K562 (cell line): ENCODE results near the gene CTNNB1. TPM values are rescaled to one million over a fixed set of nuclear protein-coding genes. Genes with fewer than 3 reads are reported as not detected.

Experiments
- CBX5 ChIP-seq: IDR thresholded peaks from 2 replicates; pipeline ENCODE4 v1.6.1; 2014; ENCODE audit warnings: low read depth, borderline replicate concordance
- CCAR2 ChIP-seq: fragments of 200-400 bp; formaldehyde crosslinking; IDR thresholded peaks from 2 replicates; pipeline ENCODE4 v1.6.1; 2017; ENCODE audit warnings: mild to moderate bottlenecking, low read depth, low read length
- CEBPG ChIP-seq, 3 experiments: fragments of 200-800 bp in 1 of 3; sonication (Bioruptor generic) in 1 of 3; sonication (generic) in 1 of 3; formaldehyde crosslinking in 1 of 3; IDR thresholded peaks in 2 of 3; conservative IDR thresholded peaks in 1 of 3; 2 replicates each; pipeline versions ENCODE4 v1.6.1 to v1.8.0; 2016 to 2022; ENCODE audit warnings: missing compliant biosample characterization in 2 of 3, missing genetic modification characterization in 2 of 3, mild to moderate bottlenecking in 1 of 3, missing genetic modification reagents in 1 of 3
- CHD4 ChIP-seq: fragments of 200-600 bp; sonication (generic); IDR thresholded peaks from 3 replicates; pipeline ENCODE4 v1.6.1; 2012; ENCODE audit warnings: low read depth, mild to moderate bottlenecking, mixed read lengths, low read length, inconsistent platforms; ENCODE audit not compliant: insufficient read depth, insufficient replicate concordance, poor library complexity, severe bottlenecking
- ESRRA ChIP-seq: fragments of 450-650 bp; IDR thresholded peaks from 2 replicates; pipeline ENCODE4 v1.6.1; 2014; ENCODE audit warnings: low read depth, mild to moderate bottlenecking, moderate library complexity, borderline replicate concordance
- ETV5 ChIP-seq: sonication (generic); formaldehyde crosslinking; IDR thresholded peaks from 2 replicates; pipeline ENCODE4 v1.4.0; 2020; ENCODE audit warnings: low read depth, mild to moderate bottlenecking, missing genetic modification reagents
- EWSR1 ChIP-seq: fragments of 450-650 bp; IDR thresholded peaks from 2 replicates; pipeline ENCODE4 v1.6.1; 2018; ENCODE audit warnings: borderline replicate concordance, mild to moderate bottlenecking, low read depth, moderate library complexity; ENCODE audit not compliant: partially characterized antibody
- ILF3 ChIP-seq: fragments of 450-650 bp; IDR thresholded peaks from 2 replicates; pipeline ENCODE4 v1.6.1; 2018; ENCODE audit warnings: antibody characterized with exemption, mild to moderate bottlenecking, moderate library complexity, borderline replicate concordance
- MAFF ChIP-seq: IDR thresholded peaks from 2 replicates; pipeline ENCODE4 v1.6.1; 2012; ENCODE audit warnings: low read length, improper control_type of control experiment
- MCM7 ChIP-seq, 2 experiments: fragments of 450-650 bp; IDR thresholded peaks; 2 replicates each; pipeline ENCODE4 v1.6.1; 2016 to 2018
- MECOM ChIP-seq: fragments of 250-450 bp; sonication (Bioruptor Pico); IDR thresholded peaks from 2 replicates; pipeline ENCODE4 v1.8.0; 2022; ENCODE audit warnings: inconsistent platforms
- NR2F6 ChIP-seq: fragments of 450-650 bp; formaldehyde crosslinking; IDR thresholded peaks from 2 replicates; pipeline ENCODE4 v1.4.0; 2020; ENCODE audit warnings: mild to moderate bottlenecking
- POLR2B ChIP-seq: fragments of 450-650 bp; IDR thresholded peaks from 2 replicates; pipeline ENCODE4 v1.6.1; 2018; ENCODE audit warnings: low read depth; ENCODE audit not compliant: partially characterized antibody
- PTTG1 ChIP-seq: fragments of 450-650 bp; IDR thresholded peaks from 2 replicates; pipeline ENCODE4 v1.6.1; 2016; ENCODE audit warnings: low read depth, mild to moderate bottlenecking, missing genetic modification characterization, missing compliant biosample characterization
- RBM25 ChIP-seq: fragments of 200-400 bp; formaldehyde crosslinking; IDR thresholded peaks from 2 replicates; pipeline ENCODE4 v1.6.1; 2018; ENCODE audit warnings: low read length, low read depth, moderate library complexity; ENCODE audit not compliant: severe bottlenecking
- RFX1 ChIP-seq: fragments of 450-650 bp; IDR thresholded peaks from 2 replicates; pipeline ENCODE4 v1.6.1; 2016; ENCODE audit warnings: mild to moderate bottlenecking, moderate library complexity
- RUNX1 ChIP-seq: sonication (generic); IDR thresholded peaks from 2 replicates; pipeline ENCODE4 v1.6.1; 2016; ENCODE audit warnings: antibody characterized with exemption, low read depth
- SAP30 ChIP-seq: fragments of 200-600 bp; sonication (generic); IDR thresholded peaks from 2 replicates; pipeline ENCODE4 v1.6.1; 2012; ENCODE audit warnings: borderline replicate concordance, low read depth, mild to moderate bottlenecking, moderate library complexity, low read length, control low read depth, inconsistent platforms; ENCODE audit not compliant: insufficient read depth, poor library complexity, severe bottlenecking
- STAG1 ChIP-seq: sonication (generic); formaldehyde crosslinking; IDR thresholded peaks from 2 replicates; pipeline ENCODE4 v1.5.0; 2020; ENCODE audit warnings: missing genetic modification reagents, borderline replicate concordance
- TAF7 ChIP-seq: fragments of 450-650 bp; IDR thresholded peaks from 2 replicates; pipeline ENCODE4 v1.6.1; 2016; ENCODE audit warnings: missing genetic modification characterization, missing compliant biosample characterization
- ZBTB5 ChIP-seq: fragments of 450-650 bp; IDR thresholded peaks from 2 replicates; pipeline ENCODE4 v1.6.1; 2017; ENCODE audit warnings: antibody characterized with exemption
- ZFPM2 ChIP-seq: fragments of 250-450 bp; sonication (Bioruptor Pico); IDR thresholded peaks from 2 replicates; pipeline ENCODE4 v1.5.1; 2022; ENCODE audit warnings: mild to moderate bottlenecking
- ZNF12 ChIP-seq: sonication (generic); formaldehyde crosslinking; IDR thresholded peaks from 2 replicates; pipeline ENCODE4 v1.4.0; 2020; ENCODE audit warnings: mild to moderate bottlenecking, missing genetic modification reagents
- ZNF121 ChIP-seq: sonication (generic); formaldehyde crosslinking; conservative IDR thresholded peaks from 2 replicates; pipeline ENCODE4 v1.8.0; 2022; ENCODE audit warnings: missing genetic modification reagents
- ZNF384 ChIP-seq: IDR thresholded peaks from 2 replicates; pipeline ENCODE4 v1.6.1; 2012; ENCODE audit warnings: low read depth, low read length, improper control_type of control experiment
- ZNF695 ChIP-seq: fragments of 450-650 bp; formaldehyde crosslinking; IDR thresholded peaks from 2 replicates; pipeline ENCODE4 v1.4.0; 2020; ENCODE audit warnings: mild to moderate bottlenecking, moderate library complexity
- ZNF699 ChIP-seq: fragments of 250-450 bp; sonication (Bioruptor Pico); IDR thresholded peaks from 2 replicates; pipeline ENCODE4 v1.8.0; 2021; ENCODE audit warnings: mild to moderate bottlenecking, moderate library complexity; ENCODE audit not compliant: insufficient replicate concordance
- ZNF764 ChIP-seq: fragments of 250-450 bp; sonication (Bioruptor Pico); IDR thresholded peaks from 2 replicates; pipeline ENCODE4 v1.4.0; 2020; ENCODE audit warnings: low read depth, mild to moderate bottlenecking, moderate library complexity
- polyA plus RNA-seq, 8 experiments: library from polyadenylated mRNA; depleted of rRNA in 4 of 8; stranded (reverse) in 5 of 8; unstranded in 3 of 8; fragments of >200 nt; fragmentation: Nextera tagmentation in 2 of 8; fragmentation: Illumina TruSeq in 1 of 8; extraction: Ambion mirVana in 2 of 8; extraction: Trizol in 1 of 8; gene quantifications; 2 replicates each; pipeline versions ENCODE4 v1.2.1 to v1.2.3, GENCODE V29; 2011 to 2014; ENCODE audit warnings: inconsistent platforms in 1 of 8, missing spikeins in 1 of 8
- total RNA-seq, 7 experiments: library from RNA; depleted of rRNA in 6 of 7; stranded (reverse); fragments of >200 nt in 6 of 7; fragmentation: Illumina TruSeq in 2 of 7; extraction: Trizol in 2 of 7; gene quantifications; 2 replicates each; pipeline versions ENCODE4 v1.2.1 to v1.2.3, GENCODE V29; 2011 to 2021; ENCODE audit warnings: low replicate concordance in 1 of 7

The CTNNB1 gene
- total and polyA plus RNA-seq, 9 of the 15 experiments (the other 6 are each of a cell fraction or from before 2014, with no cell fraction given), result 44.3 to 193 (median 154) TPM

GRCh38 chr3:41267975-41268640 lies 68.8 kb downstream of the CTNNB1 start (continued):
- TF ChIP-seq ILF3 (no peak), RUNX1 (no peak), TAF7 (tag) (no peak), MAFF (peak; percentile 97), ZNF12 (CRISPR knock-in tag) (no peak), PTTG1 (tag) (no peak), ETV5 (CRISPR knock-in tag) (no peak), RFX1 (no peak), EWSR1 (no peak), POLR2B (no peak), ZBTB5 (no peak), NR2F6 (CRISPR knock-in tag) (no peak), SAP30 (no peak), MECOM (CRISPR knock-in tag) (no peak), CEBPG (CRISPR knock-in tag; IDR thresholded peaks at IDR 0.05) (peak; percentile 74), CEBPG (tag; conservative IDR thresholded peaks at IDR 0.05 in 1 of 2, IDR thresholded peaks at IDR 0.05 in 1 of 2) (peak; percentile 86 to 89), ESRRA (peak; percentile 64; the same call in 1 of the 2 replicates), RBM25 (no peak), ZNF121 (CRISPR knock-in tag) (no peak), CHD4 (no peak), ZNF764 (no peak), STAG1 (CRISPR knock-in tag) (no peak), CCAR2 (no peak), ZNF384 (no peak), ZNF699 (no peak), ZFPM2 (CRISPR knock-in tag) (no peak), MCM7 (IDR thresholded peaks at IDR 0.05) (no peak), CBX5 (no peak), ZNF695 (CRISPR knock-in tag) (no peak)
